ENCODE measurements around the gene RASA3. TPM values are rescaled to one million over a fixed set of nuclear protein-coding genes. Genes with fewer than 3 reads are reported as not detected.

The RASA3 gene
- total RNA-seq, 1 donor from 2014 or later = 23.7 TPM

DNA sequence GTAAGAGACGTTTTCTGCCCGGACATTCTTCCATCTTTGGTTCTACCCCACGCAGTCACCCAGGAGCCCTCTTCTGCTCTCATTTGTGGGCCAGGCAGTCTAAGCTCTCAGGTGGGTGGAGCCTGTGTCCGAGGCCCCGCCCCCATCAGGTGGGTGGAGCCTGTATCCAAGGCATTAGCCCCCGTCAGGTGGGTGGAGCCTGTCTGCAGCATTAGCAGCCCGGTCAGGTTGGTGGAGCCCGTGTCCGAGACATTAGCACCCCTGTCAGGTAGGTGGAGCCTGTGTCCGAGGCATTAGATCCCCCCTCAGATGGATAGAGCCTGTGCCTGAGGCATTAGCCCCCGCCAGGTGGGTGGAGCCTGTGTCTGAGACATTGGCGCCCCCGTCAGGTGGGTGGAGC lies 113.1 kb downstream of the RASA3 start:
- no peak for DNase-seq

DNA sequence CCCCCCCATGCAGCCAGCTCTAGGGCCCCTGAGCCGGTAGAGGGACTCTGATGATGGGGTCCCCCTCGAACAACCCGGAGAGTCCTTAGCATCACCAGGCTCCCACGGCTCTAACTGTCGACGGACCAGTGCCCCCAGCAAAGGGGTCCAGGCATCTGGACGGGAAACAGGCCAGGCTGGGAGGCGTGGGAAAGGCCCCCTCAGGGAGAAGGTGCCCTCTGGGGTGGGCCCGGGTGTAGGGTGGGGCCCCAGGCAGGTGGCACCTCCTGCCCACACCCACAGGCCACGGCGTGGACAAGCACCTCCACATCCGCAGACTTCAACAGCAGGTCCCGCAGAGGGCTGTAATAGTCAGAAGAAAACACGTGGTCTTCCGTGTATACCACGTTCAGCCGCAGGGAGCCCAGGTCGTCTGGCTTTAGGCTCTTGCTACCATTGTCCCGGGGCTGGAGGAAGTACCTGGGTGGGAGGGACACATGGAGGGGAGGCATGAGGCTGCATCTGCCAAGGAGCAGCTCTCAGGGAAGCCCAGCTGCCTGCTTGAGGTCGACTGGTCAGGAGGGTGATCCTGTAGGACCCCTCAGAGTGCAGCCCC lies 113.9 kb downstream of the RASA3 start:
- DNase-seq = no peak

DNA sequence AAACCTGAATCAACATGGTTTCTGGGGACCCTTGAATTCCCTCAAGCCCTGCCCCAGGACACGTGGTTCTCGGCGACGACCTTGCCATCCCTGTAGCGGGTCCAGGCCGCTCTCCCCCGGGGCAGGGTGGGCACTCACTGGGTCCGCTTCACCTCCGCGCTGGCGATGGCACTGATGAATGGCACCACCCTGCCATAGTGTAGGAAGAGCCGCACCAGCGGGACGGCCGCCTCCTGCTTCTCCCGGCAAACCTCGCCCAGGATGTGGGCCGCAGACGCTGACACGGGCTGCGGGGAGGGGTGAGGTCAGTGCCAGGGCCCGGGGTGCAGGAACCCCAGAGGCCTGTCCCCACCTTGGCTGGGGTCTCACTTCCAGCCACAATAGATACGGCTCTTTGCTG lies 114.5 kb downstream of the RASA3 start:
- no peak for DNase-seq

DNA sequence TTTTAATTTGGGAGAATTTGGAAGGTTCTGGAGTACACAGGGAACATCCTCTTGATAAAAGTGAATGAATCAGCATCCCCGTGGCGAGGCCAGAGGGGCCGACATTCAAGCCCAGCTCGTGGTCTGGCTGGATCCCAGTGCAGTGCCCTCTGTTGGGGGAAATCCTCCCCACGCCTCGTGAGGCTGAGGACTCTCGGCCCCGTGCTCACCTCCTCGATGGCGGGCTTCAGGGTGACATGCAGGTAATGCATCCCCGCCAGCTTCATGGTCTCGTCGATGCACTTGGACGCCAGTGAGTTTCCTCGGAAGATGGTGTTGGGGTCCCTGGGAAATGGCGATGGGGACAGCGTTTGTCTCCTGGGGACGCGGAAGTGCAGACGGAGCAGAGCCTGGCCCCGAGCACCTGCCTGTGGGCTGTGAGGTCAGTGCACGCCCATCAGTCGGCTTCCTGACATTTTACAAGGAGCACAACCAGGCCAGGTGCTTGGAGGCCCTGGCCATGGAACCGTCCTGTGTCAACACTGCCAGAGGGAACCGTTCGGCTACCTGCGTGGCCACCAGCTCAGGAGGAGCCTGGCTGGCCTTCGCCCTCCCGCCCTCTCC lies 115.3 kb downstream of the RASA3 start:
- DNase-seq = no peak

DNA sequence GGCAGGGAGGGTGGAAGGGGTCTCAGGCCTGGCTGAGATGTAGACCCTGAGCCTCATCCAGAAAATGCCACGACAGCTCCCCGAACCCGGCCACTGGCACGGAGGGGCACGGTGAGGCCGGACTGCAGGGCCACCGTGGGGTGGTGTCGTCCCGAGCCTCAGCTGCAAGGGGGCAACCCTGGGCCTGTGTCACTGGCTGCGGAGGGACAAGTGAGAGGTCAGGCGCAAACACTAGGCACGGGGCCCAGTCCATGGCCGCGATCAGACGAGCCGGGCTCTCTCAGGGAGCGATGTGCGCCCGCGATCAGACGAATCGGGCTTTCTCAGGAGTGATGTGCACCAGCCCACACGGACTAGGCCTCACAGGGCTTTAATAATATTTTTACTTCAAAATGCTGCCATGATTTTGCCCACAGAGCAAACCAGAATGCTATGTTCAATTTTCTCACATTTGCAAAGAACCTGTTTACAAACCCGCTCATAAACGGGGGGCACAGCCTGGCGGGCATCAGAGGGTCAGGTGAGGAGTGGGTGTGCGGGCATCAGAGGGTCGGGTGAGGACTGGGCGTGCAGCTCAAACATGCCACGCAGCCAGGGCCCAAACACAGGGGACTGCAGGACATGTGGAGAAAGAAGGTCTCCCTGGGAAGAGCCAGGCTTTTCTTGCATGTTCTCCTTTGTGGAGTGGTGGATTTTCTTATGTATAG lies 115.9 kb downstream of the RASA3 start:
- no peak for DNase-seq

DNA sequence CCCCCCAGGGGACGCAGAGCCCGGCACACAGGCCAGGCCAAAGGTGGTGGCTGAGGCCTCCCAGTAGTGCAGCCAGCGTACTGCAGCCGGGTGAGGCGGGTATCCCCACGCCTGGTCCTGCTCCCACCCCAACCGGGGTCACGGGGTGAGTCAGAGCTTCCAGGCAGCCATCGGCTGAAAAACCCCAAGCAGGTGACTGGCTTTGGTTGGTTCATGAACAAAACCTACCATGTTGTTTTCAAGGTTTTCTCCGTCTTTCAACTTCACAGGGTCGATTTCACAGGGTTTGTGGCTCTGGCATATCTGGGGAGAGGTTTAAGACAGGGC lies 116.5 kb downstream of the RASA3 start:
- DNase-seq = no peak

DNA sequence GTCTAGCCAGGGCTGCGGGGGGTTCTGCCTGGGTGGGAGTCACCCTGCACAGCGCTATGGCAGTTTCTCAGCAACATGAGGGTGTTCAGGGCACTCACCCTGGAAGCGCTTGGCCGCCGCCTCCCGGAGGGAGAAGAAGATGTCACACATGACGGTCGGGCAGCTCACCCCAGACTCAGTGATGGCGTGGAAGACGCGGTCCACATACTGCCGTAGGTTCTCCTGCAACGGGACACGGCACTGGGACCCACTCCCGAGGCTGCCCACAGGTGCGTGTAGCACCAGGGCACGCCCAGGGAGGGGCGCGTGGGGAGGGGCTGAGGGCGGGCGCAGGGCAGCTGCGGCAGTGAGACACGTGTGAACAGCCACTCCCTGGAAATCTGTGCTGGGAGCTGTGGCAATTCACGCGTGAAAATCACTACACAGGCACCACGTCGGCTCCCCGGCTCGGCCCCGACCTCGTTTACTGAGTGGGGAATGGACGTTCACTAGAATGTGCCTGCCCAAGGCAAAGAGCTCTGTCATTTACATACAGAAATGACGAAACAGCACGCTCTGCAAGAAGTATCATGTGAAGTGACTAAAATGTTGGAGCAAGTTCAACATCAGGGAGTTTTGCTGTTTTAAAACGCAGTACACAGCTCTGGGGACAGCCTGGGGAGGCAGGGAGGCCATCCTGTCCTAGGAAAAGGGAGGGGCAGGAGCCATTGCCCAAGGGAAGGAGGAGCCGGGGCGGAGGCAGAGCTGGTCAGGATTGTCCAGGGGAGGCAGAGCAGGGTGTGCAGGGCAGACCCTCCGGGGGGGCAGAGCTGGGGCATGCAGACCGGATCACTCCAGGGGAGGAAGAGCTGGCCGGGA lies 117.1 kb downstream of the RASA3 start:
- no peak for DNase-seq

DNA sequence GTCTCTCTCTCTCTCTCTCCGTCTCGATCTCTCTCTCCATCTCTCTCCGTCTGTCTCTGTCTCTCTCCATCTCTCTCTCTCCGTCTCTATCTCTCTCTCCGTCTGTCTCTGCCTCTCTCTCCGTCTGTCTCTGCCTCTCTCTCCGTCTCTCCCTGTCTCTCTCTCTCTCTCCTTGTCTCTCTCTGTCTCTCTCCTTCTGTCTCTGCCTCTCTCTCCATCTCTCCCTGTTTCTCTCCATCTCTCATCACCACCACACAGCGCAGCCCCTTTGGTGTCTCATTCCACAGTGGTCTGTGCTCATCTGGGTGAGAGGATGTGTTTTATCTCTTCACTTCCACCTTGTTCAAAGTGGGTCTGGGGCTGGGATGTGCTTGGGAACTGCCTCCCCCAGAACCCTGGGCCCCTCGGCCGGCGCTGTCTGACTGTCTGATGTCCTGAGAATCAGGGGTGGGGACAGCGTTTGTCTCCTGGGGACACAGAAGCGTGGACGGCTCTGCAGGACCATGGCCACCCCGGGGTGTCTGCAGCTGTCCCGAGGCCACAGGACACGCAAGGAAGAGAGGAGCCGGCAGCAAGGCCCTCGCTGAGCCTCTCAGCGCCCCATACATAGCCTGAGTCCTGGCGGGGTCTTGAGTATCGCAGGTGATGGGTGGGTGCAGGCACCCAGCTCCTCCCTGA lies 118.3 kb downstream of the RASA3 start:
- no peak for DNase-seq

DNA sequence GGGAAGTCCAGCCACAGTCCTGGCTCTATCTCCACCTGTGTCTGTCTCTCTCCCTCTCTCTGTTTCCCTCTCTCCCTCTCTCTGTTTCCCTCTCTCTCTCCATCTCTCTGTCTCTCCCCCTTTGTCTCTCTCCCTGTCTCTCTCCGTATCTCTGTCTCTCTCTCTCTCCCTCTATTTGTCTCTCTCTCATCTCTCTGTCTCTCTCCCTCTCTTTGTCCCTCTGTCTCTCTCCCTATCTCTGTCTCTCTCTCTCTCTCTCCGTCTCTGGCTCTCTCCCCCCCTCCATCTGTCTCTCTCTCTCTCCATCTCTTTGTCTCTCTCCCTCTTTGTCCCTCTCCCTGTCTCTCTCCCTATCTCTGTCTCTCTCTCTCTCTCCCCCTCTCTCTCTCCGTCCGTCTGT lies 119.1 kb downstream of the RASA3 start:
- no peak for DNase-seq

DNA sequence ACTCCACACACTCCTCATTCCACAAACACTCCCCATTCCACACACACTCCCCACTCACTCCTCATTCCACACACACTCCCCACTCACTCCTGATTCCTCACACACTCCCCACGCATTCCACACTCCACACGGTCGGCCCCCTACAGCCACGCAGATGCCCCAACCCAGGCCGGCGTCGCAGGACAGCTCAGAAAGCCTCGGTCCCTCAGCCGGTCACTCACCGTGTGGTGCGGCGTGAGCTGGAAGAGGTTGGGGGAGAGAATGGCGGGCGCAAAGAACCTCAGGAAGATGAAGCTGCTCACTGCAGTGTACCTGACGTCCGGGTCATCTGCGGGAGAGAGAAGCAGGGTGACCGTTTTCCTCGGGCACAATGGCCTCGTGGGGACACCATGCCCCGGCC lies 119.5 kb downstream of the RASA3 start:
- DNase-seq = no peak

DNA sequence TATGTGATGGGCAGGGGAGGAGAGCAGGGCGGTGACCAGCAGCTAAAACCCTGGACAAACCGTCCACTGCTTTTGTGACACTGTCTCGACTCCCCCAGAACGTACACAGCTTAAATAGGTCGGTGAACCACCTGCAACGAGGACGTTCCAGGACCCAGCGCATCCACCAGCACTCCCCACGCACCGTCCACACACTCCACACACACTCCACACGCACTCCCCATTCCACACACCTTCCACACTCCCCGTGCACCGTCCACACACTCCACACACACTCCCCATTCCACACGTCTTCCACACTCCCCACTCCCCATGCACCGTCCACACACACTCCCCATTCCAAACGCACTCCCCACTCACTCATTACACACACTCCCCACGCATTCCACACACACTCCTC lies 120.3 kb downstream of the RASA3 start:
- DNase-seq = no peak

DNA sequence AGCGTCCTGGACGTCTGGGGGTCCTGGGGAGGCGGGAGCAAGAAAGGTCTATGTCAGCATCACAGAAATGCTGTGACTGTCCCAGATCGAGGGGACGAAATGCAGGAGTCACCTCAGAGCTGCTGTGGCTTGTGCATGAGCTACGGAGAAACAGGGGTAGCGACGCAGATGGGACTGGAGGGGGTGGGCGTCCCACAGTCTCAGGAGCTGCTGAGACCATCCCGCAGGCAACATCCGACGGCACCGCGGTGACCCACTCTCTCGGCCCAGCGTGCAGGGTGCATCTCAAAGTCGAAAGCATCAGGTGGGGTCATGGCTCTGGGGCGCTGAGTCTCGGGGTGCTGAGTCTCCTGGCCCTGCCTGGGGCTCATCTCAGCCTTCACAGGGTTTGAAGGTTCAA lies 121.2 kb downstream of the RASA3 start:
- DNase-seq = no peak

DNA sequence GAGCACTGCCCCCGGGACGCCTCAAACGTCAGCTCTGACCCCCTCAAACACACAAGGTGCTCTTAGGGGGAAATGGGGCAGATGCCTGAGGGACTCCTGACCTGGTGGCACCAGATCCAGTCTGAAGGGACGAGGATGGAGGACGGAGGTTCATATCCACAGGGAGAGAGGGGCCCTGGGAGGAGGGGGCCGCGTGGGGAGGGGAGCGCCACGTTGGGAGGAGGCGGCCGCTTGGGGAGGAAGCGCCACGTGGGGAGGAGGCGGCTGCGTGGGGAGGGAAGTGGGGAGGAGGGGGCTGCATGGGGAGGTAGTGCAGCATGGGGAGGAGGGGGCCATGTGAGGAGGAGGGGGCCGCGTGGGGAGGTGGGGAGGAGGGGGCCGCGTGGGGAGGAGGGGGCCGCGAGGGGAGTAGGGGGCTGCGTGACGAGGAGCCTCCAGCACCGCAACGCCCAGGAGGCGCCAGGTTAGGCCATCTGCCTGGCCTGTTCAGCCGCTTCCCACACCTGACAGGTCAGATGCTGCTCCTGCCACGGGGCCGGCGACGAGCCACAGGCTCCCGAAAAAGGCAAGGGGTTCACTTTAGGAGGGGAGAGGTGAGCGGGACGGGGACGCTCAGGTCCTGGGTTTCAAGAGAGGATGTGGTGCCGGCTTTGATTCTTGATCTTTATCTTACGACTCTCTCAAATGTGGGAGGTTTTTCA lies 121.9 kb downstream of the RASA3 start:
- no peak for DNase-seq

DNA sequence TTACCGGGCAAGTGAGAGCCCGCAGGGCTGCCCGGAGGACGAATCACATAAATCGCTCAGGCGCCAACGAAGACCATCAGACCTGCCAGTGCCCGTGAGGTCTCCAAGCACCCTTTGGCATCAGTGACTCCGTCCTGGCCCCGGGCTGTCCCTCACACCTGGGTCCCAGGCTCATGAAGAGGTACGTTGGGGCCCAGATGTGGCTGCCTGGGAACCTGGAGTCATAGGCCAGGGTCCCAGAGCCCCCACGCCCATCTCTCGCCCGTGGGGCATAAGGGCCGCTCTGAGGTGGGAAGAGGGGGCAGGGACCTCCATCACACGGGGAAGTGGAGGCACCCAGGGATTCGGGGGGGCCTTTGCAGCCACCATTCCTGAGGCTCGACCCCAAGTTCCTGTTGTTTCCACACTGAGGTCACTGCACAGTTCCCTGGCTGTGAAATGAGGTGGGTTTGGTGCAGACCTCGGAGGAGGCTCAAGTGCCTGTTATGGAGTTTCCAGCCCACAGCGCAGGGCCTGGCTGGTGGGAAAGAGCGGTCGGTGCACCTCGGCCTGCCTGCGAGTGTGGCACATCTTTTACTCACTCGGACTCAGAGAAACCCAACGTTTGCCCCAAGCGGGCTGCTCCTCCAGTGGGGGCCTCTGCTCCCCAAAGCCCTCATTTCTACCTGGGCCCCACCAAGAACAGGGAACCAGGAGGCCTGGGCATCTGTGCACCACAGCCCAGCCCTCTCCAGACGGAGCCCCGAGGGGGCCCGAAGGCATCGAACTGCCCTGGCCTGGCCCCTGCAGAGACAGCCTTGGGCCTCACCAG lies 122.6 kb downstream of the RASA3 start:
- no peak for DNase-seq

DNA sequence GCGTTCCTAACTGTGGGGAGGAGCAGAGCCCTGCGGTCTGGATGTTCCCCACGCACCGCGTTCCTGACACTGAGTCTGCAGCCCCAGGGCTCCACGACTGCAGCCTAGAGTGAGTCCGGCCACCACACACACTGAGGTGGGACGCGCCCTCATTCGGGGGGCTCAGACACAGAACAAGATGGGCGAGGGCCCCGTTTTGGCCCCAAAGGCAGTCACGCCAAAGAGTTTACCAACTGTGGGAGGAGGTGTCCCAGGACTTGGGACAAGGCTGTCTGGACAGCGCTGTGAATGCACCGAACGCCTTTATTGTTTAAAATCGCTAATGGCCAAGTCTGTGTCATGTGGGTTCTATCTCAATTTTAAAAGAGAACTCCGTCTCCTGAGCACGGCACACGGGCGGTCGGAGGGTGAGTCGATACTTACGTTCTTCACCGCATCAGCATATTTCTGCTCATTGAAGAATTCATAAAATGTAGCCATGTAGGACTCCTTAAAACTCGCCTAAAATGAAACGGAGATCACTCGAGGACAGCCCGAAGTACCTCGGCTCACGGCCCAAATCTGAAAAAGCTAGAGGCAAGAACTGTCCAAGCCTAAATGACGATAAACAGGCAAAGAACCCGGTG lies 123.3 kb downstream of the RASA3 start:
- DNase-seq = no peak

DNA sequence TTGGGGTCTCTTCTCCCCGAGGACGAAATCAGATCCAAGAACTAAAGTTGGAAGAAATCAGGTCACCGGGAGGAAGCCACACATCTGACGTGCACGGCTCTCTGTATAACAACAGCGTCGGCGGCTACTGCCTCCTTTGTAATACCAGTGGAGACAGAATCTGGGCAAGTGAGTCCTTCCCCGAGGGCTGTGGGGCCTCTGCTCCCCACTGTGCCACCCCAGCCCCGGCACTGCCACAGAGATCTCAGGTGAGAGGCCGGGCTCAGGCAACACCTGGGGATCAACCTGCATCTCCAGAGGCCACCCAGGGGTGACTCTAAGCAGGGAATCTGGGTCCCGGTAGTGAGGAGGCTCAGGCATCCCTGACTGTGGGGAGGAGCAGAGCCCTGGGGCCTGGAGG lies 124.9 kb downstream of the RASA3 start:
- no peak for DNase-seq

DNA sequence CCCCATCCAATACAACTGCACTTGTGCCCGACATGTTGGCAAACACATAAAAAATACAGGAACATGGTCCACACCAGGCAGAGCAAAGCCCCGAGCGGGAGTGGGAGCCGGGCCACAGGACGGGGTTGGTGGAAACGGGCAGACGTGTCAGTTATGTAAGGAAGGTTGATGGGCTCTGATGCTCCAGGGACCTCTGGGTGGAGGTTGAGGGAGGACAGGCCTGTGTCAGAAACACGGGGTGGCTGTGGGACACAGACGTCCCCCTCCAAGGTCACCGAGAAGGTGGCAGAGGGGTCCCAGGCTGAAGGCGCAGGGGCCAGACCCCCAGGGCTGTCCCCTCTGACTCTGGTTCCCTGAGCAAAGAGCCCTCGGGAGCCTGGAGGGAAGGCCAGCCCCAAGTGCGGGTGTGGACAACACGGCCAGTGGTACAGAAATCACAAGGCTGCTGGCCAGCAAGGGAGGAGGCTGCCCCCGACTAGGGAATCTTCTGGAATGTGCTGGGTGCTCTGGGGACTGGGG lies 127.2 kb downstream of the RASA3 start:
- DNase-seq = no peak

DNA sequence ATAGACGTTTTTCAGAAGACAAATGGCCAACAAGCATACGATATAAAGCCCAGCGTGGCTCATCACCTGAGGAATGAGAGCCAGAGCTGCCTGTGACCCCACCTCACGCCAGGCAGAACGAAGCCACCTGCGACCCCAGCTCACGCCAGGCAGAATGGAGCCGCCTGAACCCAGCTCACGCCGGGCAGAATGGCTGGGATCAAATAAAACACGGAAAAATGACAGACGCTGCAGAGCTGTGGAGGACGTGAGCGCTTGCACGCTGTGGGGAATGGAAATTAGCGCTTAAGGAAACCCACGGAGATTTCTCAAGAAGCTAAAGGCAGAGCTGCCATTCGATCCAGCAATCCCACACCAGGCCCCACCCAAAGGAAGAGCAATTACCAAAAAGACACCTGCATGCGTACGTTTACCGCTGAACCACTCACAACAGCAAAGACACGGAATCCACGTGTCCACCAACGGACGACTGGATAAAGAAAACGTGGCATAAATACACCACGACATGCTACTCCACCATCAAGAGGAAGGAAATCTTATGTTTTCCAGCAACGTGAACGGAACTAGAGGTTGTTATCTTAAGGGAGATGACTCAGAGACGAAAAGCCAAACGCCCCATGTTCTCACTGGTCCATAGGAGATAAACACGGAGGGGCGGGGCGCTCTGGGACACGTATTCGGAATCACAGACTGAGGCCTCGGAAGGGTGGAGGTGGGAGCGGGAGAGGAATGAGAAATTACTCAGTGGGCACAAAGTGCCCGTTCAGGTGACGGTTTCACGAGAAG lies 127.8 kb downstream of the RASA3 start:
- no peak for DNase-seq

DNA sequence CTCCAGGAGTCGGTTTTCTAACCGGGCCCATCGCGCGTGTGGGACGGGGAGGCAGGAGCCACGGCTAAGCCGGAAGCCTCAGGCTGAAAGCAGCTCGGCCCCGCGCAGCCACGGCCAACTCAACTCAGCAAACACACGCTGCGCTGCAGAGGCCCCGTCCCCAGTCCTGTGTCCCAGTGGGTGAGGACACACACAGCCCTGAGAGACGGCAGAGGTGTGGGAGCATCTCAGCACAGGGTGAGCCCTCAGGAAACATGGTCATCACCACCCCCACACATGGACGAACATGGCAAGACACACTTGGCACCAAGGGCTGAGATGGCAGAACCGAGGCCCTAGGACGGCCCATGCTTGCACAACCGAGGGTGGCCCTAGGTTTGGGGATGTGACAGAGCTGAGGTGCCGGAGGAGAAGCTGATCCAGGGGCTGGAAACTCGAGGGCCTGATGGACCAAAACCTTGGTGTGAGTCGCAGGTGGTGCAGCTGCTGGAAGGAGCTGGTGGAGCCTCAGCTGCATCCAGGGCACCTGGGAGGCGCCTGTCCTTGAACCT lies 129.6 kb downstream of the RASA3 start:
- no peak for DNase-seq

Measured in tongue (tissue), 2 donors.